ENCODE data around the gene RNF144B. TPM values are rescaled to one million over a fixed set of nuclear protein-coding genes. Genes with fewer than 3 reads are reported as not detected.

Gene RNF144B
- total RNA-seq, 2 donors from 2014 or later: 4.2 to 4.4 TPM

GRCh38 chr6:18485660-18486435, 98.7 kb downstream of the RNF144B start:
- TF ChIP-seq CTCF (IDR thresholded peaks at IDR 0.05): no peak
- Histone ChIP-seq H3K9me3 (no peaks in the 10 kb centered on the region), H3K4me1 (no peaks in the 10 kb centered on the region), H3K27me3 (no peaks in the 10 kb centered on the region), H3K36me3 (no peaks in the 10 kb centered on the region), H3K4me3 (no peak overlapping the region), H3K9ac (ENCODE audit: low read depth in 2 of 2, low read length in 2 of 2) (no peak overlapping the region), H3K27ac (no peak overlapping the region)
- no peak for DNase-seq
- intact Hi-C loops (cut with DNase I): no loop called here

DNA sequence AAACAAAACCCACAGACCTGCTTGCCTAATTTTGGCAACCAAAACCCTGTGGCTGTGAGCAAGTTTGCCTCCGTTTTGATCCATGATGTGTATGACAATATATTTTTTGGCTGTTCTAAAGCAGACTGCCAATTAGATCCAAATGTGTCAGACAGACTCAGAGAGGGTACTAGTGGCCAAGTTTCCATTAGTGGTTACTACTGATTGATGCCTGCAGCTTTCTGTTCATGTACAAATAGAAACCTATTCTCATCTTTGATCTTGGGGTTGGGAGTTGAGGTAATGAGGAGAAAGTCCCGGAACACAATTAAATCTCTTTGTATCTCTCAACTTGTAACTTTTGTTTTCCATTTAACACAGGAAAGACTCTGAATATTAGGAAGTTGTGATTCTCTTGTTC, 100.9 kb downstream of the RNF144B start:
- intact Hi-C loops (cut with DNase I): no loop called here
- DNase-seq: no peak
- Histone ChIP-seq H3K27ac (no peak overlapping the region), H3K9me3 (no peaks in the 10 kb centered on the region), H3K27me3 (no peaks in the 10 kb centered on the region), H3K9ac (ENCODE audit: low read depth in 2 of 2, low read length in 2 of 2) (no peak overlapping the region), H3K4me1 (no peaks in the 10 kb centered on the region), H3K36me3 (no peaks in the 10 kb centered on the region), H3K4me3 (no peak overlapping the region)
- no peak for TF ChIP-seq CTCF (IDR thresholded peaks at IDR 0.05)

DNA sequence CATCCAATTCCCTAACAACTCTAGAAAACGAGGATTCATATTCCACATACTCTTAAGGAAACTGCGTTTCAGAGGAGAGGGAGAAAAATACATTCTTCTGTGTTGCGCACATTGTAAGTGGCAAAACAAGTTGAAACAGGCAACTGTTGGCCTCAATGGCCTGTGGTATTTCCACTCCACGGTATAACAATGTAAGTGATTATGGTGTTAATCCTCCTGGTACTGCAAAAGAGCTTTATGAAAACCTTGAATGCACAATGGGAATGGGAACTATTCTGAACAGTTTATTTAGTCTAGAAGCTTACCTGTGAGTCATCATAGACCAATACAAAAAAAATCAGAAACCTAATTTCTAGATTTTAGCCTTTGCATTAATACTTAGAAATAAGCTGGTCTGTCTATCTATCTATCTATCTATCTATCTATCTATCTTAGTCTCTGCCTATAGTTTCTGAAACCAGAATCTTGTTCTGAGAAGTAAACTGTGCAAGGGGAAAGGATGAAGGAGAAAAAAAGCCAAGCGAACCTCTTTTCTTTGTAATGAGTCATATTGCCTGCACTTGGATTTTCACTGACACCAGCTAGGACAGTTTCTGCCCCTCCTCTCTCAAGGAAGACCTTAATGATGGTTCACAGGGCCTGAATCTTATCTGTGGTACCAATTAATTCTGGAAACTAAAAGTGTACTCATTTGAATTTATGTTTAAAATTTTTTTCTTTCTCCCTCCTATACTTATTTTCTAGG, 101.5 kb downstream of the RNF144B start:
- Histone ChIP-seq H3K27me3 (no peaks in the 10 kb centered on the region), H3K36me3 (no peaks in the 10 kb centered on the region), H3K27ac (no peak overlapping the region), H3K9me3 (no peaks in the 10 kb centered on the region), H3K4me1 (no peaks in the 10 kb centered on the region), H3K9ac (ENCODE audit: low read depth in 2 of 2, low read length in 2 of 2) (no peak overlapping the region), H3K4me3 (no peak overlapping the region)
- intact Hi-C loops (cut with DNase I): no loop called here
- TF ChIP-seq CTCF (IDR thresholded peaks at IDR 0.05): no peak
- DNase-seq: no peak

GRCh38 chr6:18489335-18489734, 102.2 kb downstream of the RNF144B start:
- DNase-seq: no peak
- Histone ChIP-seq H3K4me1 (no peaks in the 10 kb centered on the region), H3K27ac (no peak overlapping the region), H3K9ac (ENCODE audit: low read depth in 2 of 2, low read length in 2 of 2) (no peak overlapping the region), H3K4me3 (no peak overlapping the region), H3K9me3 (no peaks in the 10 kb centered on the region), H3K36me3 (no peaks in the 10 kb centered on the region), H3K27me3 (no peaks in the 10 kb centered on the region)
- no peak for TF ChIP-seq CTCF (IDR thresholded peaks at IDR 0.05)
- intact Hi-C loops (cut with DNase I): no loop called here

DNA sequence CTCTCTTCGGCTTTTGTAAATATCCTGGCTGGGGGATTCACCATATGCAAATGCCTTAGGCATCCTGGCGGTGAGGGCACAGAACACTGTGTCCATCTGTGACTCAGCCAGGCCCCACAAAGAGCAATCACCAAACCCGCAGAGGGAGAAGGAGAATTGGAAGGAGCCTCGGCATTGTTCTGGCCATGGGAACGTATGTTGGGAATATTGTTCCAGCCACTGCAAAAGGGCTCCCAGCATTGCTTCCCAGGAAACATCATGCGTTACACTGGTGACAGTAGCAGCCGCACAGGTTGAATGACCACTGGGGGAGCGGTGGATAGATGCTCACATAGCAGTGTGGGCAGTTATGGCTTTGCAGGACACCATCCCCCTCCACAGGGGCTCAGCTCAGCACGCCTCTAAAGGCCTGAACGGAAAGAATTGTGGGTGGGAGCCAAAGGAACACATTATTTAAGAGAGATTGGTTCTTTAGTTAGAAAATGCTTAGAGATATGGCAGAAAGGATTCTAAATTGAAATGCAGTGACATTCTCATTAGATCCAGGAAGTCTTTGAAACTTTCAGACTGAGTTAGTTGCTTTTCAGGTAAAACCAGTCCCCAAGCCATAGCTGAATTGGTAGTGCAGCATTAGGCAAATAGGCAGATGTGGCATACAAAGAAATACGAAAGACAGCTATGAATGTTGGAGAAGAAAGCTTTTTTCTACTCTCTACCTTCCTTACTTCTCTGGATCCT, 104.3 kb downstream of the RNF144B start:
- Histone ChIP-seq H3K27ac (no peak overlapping the region), H3K9me3 (no peaks in the 10 kb centered on the region), H3K4me1 (no peaks in the 10 kb centered on the region), H3K36me3 (no peaks in the 10 kb centered on the region), H3K27me3 (no peaks in the 10 kb centered on the region), H3K4me3 (no peak overlapping the region), H3K9ac (ENCODE audit: low read depth in 2 of 2, low read length in 2 of 2) (no peak overlapping the region)
- TF ChIP-seq CTCF (IDR thresholded peaks at IDR 0.05): no peak
- intact Hi-C loops (cut with DNase I): no loop called here
- DNase-seq: no peak

All from colonic mucosa (tissue), 4 donors.